ENCODE measurements around the gene TCF7L1. TPM values are rescaled to one million over a fixed set of nuclear protein-coding genes. Genes with fewer than 3 reads are reported as not detected.

TCF7L1 gene
- total RNA-seq, 4 donors from 2014 or later, result 1.1 to 3.9 (median 2.8) TPM

GRCh38 chr2:85253890-85254289 is 120.7 kb downstream of the TCF7L1 start:
- ATAC-seq (no peak), DNase-seq (no peak)
- H3K36me3 ChIP-seq, result no peaks in the 10 kb centered on the region
- no peaks in the 10 kb centered on the region for H3K9me3 ChIP-seq
- H3K27ac ChIP-seq, result no peak overlapping the region
- no peaks in the 10 kb centered on the region for H3K27me3 ChIP-seq
- in situ Hi-C loops (cut with MboI; ENCODE audit: low sequenced_read_pairs in 4 of 4) (loop anchor here in 1 of 4 donors (25.0 kb wide), 1 partner anchor 342 kb away; the partner anchor contains the start of gene TMSB10), intact Hi-C loops (cut with DNase I; ENCODE audit: low total_unique reads) (no loop called here)
- H3K4me3 ChIP-seq, result no peak overlapping the region
- no peak for TF ChIP-seq POLR2A (IDR thresholded peaks at IDR 0.05)
- TF ChIP-seq CTCF (IDR thresholded peaks at IDR 0.05 in 4 of 5, conservative IDR thresholded peaks at IDR 0.05 in 1 of 5), result no peak
- peaks cover 58 to 60% of the 10 kb centered on the region in 2 donors for H3K4me1 ChIP-seq

GRCh38 chr2:85254540-85255300 is 121.5 kb downstream of the TCF7L1 start:
- Histone ChIP-seq H3K36me3 (no peaks in the 10 kb centered on the region), H3K4me3 (no peak overlapping the region), H3K4me1 (peaks cover 52 to 58% of the 10 kb centered on the region in 2 donors), H3K9me3 (no peaks in the 10 kb centered on the region), H3K27ac (no peak overlapping the region), H3K27me3 (no peaks in the 10 kb centered on the region)
- ATAC-seq (no peak), DNase-seq (no peak)
- TF ChIP-seq POLR2A (IDR thresholded peaks at IDR 0.05) (no peak), CTCF (IDR thresholded peaks at IDR 0.05 in 4 of 5, conservative IDR thresholded peaks at IDR 0.05 in 1 of 5) (no peak)
- in situ Hi-C loops (cut with MboI; ENCODE audit: low sequenced_read_pairs in 4 of 4), result loop anchor here in 1 of 4 donors (25.0 kb wide), 1 partner anchor 342 kb away; the partner anchor contains the start of gene TMSB10
- intact Hi-C loops (cut with DNase I; ENCODE audit: low total_unique reads), result no loop called here

- Histone ChIP-seq H3K27me3 (no peaks in the 10 kb centered on the region), H3K36me3 (no peaks in the 10 kb centered on the region), H3K27ac (peak overlapping the region; percentile 18 to 54 (median 48)), H3K4me1 (peaks cover 48 to 57% of the 10 kb centered on the region in 2 donors), H3K9me3 (no peaks in the 10 kb centered on the region), H3K4me3 (no peak overlapping the region)
- DNase-seq (no peak), ATAC-seq (no peak)
- intact Hi-C loops (cut with DNase I; ENCODE audit: low total_unique reads) (no loop called here), in situ Hi-C loops (cut with MboI; ENCODE audit: low sequenced_read_pairs in 4 of 4) (loop anchor here in 1 of 4 donors (25.0 kb wide), 1 partner anchor 343 kb away; the partner anchor contains the start of gene TMSB10)
- TF ChIP-seq POLR2A (IDR thresholded peaks at IDR 0.05) (no peak), CTCF (IDR thresholded peaks at IDR 0.05 in 4 of 5, conservative IDR thresholded peaks at IDR 0.05 in 1 of 5) (no peak)
Observed at GRCh38 chr2:85255456-85255812, 122.2 kb downstream of the TCF7L1 start.

- Histone ChIP-seq H3K4me1 (peaks cover 43 to 51% of the 10 kb centered on the region in 2 donors), H3K36me3 (no peaks in the 10 kb centered on the region), H3K27ac (peak overlapping the region; percentile 18 to 54 (median 48)), H3K27me3 (no peaks in the 10 kb centered on the region), H3K9me3 (no peaks in the 10 kb centered on the region), H3K4me3 (no peak overlapping the region)
- intact Hi-C loops (cut with DNase I; ENCODE audit: low total_unique reads), result no loop called here
- DNase-seq (no peak), ATAC-seq (no peak)
- TF ChIP-seq CTCF (IDR thresholded peaks at IDR 0.05 in 4 of 5, conservative IDR thresholded peaks at IDR 0.05 in 1 of 5) (no peak), POLR2A (IDR thresholded peaks at IDR 0.05) (no peak)
- in situ Hi-C loops (cut with MboI; ENCODE audit: low sequenced_read_pairs in 4 of 4), result loop anchor here in 1 of 4 donors (25.0 kb wide), 1 partner anchor 344 kb away; the partner anchor contains the start of gene TMSB10
Observed at GRCh38 chr2:85255813-85256594, 122.8 kb downstream of the TCF7L1 start.
